ENCODE results near the gene IZUMO1. TPM values are rescaled to one million over a fixed set of nuclear protein-coding genes. Genes with fewer than 3 reads are reported as not detected.

The IZUMO1 gene
- total and polyA plus RNA-seq, 9 of the 15 experiments (the other 6 are each of a cell fraction or from before 2014, with no cell fraction given), result 0.14 to 2.1 (median 0.73) TPM

- TF ChIP-seq, protein P1, sequence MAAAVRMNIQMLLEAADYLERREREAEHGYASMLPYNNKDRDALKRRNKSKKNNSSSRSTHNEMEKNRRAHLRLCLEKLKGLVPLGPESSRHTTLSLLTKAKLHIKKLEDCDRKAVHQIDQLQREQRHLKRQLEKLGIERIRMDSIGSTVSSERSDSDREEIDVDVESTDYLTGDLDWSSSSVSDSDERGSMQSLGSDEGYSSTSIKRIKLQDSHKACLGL (CRISPR knock-in tag; IDR thresholded peaks at IDR 0.05; ENCODE audit: borderline replicate concordance, poor library complexity, severe bottlenecking), result no peak
- TF ChIP-seq ZNF444 (CRISPR knock-in tag; IDR thresholded peaks at IDR 0.05), result no peak
- no peak for TF ChIP-seq RFX1 (IDR thresholded peaks at IDR 0.05)
- TF ChIP-seq ZKSCAN1 (IDR thresholded peaks at IDR 0.05; ENCODE audit: low read depth, low read length), result no peak
- no peak for TF ChIP-seq ZNF140 (CRISPR knock-in tag; IDR thresholded peaks at IDR 0.05)
- TF ChIP-seq KLF16 (IDR thresholded peaks at IDR 0.05), result no peak
- no peak for TF ChIP-seq ZNF282 (CRISPR knock-in tag; IDR thresholded peaks at IDR 0.05)
- no peak for TF ChIP-seq ZNF561 (CRISPR knock-in tag; conservative IDR thresholded peaks at IDR 0.05)
- TF ChIP-seq CBFA2T2 (conservative IDR thresholded peaks at IDR 0.05), result no peak
- TF ChIP-seq ZKSCAN3 (CRISPR knock-in tag; IDR thresholded peaks at IDR 0.05), result no peak
- TF ChIP-seq DEAF1 (CRISPR knock-in tag; IDR thresholded peaks at IDR 0.05), result no peak
- TF ChIP-seq, protein P2, sequence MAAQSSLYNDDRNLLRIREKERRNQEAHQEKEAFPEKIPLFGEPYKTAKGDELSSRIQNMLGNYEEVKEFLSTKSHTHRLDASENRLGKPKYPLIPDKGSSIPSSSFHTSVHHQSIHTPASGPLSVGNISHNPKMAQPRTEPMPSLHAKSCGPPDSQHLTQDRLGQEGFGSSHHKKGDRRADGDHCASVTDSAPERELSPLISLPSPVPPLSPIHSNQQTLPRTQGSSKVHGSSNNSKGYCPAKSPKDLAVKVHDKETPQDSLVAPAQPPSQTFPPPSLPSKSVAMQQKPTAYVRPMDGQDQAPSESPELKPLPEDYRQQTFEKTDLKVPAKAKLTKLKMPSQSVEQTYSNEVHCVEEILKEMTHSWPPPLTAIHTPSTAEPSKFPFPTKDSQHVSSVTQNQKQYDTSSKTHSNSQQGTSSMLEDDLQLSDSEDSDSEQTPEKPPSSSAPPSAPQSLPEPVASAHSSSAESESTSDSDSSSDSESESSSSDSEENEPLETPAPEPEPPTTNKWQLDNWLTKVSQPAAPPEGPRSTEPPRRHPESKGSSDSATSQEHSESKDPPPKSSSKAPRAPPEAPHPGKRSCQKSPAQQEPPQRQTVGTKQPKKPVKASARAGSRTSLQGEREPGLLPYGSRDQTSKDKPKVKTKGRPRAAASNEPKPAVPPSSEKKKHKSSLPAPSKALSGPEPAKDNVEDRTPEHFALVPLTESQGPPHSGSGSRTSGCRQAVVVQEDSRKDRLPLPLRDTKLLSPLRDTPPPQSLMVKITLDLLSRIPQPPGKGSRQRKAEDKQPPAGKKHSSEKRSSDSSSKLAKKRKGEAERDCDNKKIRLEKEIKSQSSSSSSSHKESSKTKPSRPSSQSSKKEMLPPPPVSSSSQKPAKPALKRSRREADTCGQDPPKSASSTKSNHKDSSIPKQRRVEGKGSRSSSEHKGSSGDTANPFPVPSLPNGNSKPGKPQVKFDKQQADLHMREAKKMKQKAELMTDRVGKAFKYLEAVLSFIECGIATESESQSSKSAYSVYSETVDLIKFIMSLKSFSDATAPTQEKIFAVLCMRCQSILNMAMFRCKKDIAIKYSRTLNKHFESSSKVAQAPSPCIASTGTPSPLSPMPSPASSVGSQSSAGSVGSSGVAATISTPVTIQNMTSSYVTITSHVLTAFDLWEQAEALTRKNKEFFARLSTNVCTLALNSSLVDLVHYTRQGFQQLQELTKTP (IDR thresholded peaks at IDR 0.05; ENCODE audit: low read depth in 1 of 2, partially characterized antibody in 2 of 2), result no peak
- TF ChIP-seq ARNT (IDR thresholded peaks at IDR 0.05), result no peak
- TF ChIP-seq HDAC3 (IDR thresholded peaks at IDR 0.05; ENCODE audit: borderline replicate concordance, partially characterized antibody), result no peak
- TF ChIP-seq KDM2B (CRISPR knock-in tag; IDR thresholded peaks at IDR 0.05), result 0 out of 2 replicates have a peak, but pooled peaks have one; percentile 69
- no peak for TF ChIP-seq HSF4 (CRISPR knock-in tag; IDR thresholded peaks at IDR 0.05; ENCODE audit: borderline replicate concordance)
- TF ChIP-seq ZNF436 (CRISPR knock-in tag; IDR thresholded peaks at IDR 0.05), result no peak
- TF ChIP-seq SMAD3 (CRISPR knock-in tag; conservative IDR thresholded peaks at IDR 0.05), result no peak
- no peak for TF ChIP-seq ZNF316 (IDR thresholded peaks at IDR 0.05)
- TF ChIP-seq NFIC (IDR thresholded peaks at IDR 0.05), result no peak
- 0 out of 2 replicates have a peak, but pooled peaks have one; percentile 42 for TF ChIP-seq ATF2 (CRISPR knock-in tag; IDR thresholded peaks at IDR 0.05)
Measured at GRCh38 chr19:48738557-48739403, 7.9 kb downstream of the IZUMO1 start (continued).
